NCI-H1694 treated with DMSO at 0.1 percent for 48 hours (cell line): ENCODE measurements around the gene SHC1.

Source experiments
- DNase-seq: peaks from one replicate; lab custom pipeline; 2025; lab: John Stamatoyannopoulos, UW

SHC1 gene

DNA sequence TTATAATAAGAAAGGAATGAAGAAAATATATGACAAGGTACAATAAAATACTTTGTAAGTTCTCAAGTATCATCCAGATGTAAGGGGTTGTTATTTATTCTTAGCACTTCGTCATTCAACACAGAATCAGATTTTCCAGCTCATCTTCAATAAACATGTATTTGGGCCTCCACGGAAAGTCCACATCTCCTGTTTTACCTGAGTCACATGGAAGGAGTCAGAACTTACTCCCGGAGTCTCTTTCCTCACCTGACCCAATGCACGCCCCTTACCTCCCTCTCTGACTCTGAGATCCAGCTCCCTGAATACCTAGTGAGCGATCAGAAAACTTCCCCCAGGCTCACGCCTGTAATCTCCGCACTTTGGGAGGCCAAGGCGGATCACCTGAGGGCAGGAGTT is 32.6 kb downstream of the SHC1 start:
- DNase-seq = no peak

- peak; percentile 98 for DNase-seq
These were observed 33.2 kb downstream of the SHC1 start for GRCh38 chr1:154937085-154937987.

DNA sequence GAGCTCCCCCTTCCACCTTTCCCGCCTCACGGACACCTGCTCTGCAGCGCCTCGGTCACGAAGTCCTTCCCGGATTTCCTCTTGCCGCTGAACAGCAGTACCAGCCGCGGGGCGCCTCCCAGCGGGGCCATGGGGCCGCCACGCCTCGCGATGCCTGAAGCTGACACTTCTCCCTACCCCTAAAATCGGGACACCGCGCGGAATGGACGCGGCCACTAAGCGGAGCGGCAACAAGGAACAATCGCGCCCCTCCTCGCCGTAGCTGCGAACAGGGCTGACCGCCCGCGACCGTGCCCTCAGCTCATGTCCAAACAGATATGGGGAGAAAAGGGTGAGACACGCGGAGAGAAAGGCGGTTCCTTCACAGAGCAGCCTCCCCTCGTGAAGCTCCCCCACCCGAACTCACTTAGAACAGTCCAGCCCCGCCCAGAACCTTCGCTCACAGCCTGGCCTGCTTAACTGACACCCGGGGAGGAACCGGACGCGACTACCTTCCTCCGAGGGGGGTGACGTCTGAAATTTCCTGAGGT is 33.9 kb downstream of the SHC1 start, which contains the start of gene PMVK:
TSS of gene PMVK (minus strand) at position 165 of the 530 bp plus-strand sequence. CDS start at position 131, 34 bp downstream.
- DNase-seq = peak; percentile 98

DNA sequence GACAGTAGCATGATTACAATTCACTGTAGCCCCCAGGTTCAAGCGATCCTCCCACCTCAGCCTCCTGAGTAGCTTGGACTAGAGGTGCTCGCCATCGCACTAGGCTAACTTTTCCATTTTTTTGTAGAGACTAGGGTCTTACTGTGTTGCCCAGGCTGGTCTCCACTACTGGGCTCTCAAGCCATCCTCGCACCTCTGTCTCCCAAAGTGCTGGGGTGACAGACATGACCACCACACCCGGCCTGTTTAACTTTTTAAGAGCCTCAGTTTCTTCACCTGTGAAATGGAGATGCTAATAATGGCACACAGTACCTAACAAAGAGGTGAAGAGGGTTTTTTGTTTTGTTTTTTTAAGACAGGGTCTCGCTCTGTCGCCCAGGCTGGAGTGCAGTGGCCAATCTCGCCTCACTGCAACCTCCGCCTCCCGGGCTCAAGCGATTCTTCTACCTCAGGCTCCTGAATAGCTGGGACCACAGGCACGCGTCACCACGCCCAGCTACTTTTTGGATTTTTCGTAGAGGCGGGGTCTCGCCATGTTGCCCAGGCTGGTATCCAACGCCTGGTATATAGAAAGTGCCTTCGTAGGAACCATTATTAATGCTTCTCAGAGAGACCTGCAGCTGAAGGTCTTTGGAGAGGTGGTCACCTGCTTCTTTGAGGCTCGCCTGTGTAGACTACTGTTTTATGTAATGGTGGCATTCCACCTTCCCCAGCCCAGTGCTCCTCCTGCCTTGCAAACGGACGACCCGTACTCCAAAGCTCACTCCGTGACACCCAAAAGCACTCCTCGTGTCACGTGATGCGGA is 34.6 kb downstream of the SHC1 start:
- no peak for DNase-seq

- no peak for DNase-seq
These were observed 36.1 kb downstream of the SHC1 start for GRCh38 chr1:154934358-154934948.

- no peak for DNase-seq
These were observed 38.5 kb downstream of the SHC1 start for GRCh38 chr1:154931940-154932487.

GRCh38 chr1:154926201-154926600 is 44.3 kb downstream of the SHC1 start:
- DNase-seq = no peak

DNA sequence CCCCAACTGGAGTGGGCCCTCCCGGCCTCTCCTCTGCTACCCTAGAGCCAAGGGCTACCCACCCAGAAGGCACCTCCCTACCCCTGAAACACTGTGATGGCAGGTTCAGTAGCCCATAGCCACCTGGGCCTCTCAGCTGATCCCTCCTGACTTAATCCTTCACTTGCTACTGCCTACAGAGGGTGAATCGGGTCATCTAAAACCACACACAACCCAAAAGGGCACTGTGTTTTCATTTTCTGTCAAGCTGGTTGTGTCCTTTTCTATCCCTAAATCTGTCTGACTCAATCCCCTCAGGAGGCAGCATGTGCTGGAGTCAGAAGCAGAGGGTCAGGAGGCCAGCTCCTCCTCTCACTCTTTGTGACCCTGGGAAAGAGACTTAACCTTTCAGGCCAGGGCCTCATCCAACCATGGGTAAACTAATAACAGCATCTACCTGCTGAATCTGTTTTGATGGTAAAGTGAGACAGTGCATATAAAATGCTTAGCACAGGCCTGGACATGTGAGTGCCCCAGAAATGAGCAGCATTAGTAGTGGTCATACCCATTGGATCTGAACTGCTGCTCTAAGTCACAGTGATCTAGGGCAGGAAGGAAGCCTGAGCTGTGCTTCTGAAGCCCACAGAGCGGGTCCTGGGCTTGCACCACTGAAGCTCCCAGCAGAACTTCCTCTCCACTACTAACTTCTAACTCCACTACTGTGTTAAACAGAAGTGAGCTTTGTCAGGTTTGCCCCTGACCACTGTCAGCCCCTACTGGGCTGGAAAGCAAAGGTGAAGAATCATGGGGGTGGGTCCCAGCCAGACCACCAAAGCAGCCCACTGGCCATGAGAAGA is 45.0 kb downstream of the SHC1 start:
- DNase-seq = no peak

GRCh38 chr1:154923695-154924094 is 46.9 kb downstream of the SHC1 start:
- DNase-seq = no peak

GRCh38 chr1:154913273-154913672 is 57.3 kb downstream of the SHC1 start:
- DNase-seq = no peak

GRCh38 chr1:154912755-154913154 is 57.8 kb downstream of the SHC1 start:
- DNase-seq = no peak
